ENCODE measurements around the gene CALCR.

- TF ChIP-seq ZNF592 (IDR thresholded peaks at IDR 0.05) (no peak), JUND (IDR thresholded peaks at IDR 0.05; ENCODE audit: borderline replicate concordance, low read depth, low read length) (no peak), JUND (tag; IDR thresholded peaks at IDR 0.05; ENCODE audit: borderline replicate concordance, low read depth, low read length) (no peak), E2F3 (CRISPR knock-in tag; IDR thresholded peaks at IDR 0.05) (no peak), CTCF (IDR thresholded peaks at IDR 0.05 in 2 of 3, conservative IDR thresholded peaks at IDR 0.05 in 1 of 3; ENCODE audit: insufficient read depth in 2 of 3, low read depth in 1 of 3, low read length in 3 of 3) (no peak), POLR2A (conservative IDR thresholded peaks at IDR 0.05) (no peak), FOXK2 (conservative IDR thresholded peaks at IDR 0.05 in 1 of 2, IDR thresholded peaks at IDR 0.05 in 1 of 2; ENCODE audit: low read depth in 2 of 2) (no peak), CREB5 (CRISPR knock-in tag; IDR thresholded peaks at IDR 0.05) (no peak), ZNF639 (CRISPR knock-in tag; conservative IDR thresholded peaks at IDR 0.05 in 1 of 2, IDR thresholded peaks at IDR 0.05 in 1 of 2) (no peak), GMEB1 (CRISPR knock-in tag; IDR thresholded peaks at IDR 0.05) (no peak), EP300 (IDR thresholded peaks at IDR 0.05; ENCODE audit: low read length) (no peak), E2F4 (CRISPR knock-in tag; IDR thresholded peaks at IDR 0.05; ENCODE audit: low read depth) (no peak), XRCC3 (IDR thresholded peaks at IDR 0.05) (no peak), TARDBP (IDR thresholded peaks at IDR 0.05) (no peak)
Measured at GRCh38 chr7:93402944-93403343, 171.6 kb downstream of the CALCR start.

Measured in K562 (cell line).